ENCODE data around the gene CCDC192.

Gene CCDC192

GRCh38 chr5:127923804-127924570 is 220.8 kb downstream of the CCDC192 start:
- no peak for DNase-seq

GRCh38 chr5:127924606-127925005 is 221.4 kb downstream of the CCDC192 start:
- no peak for DNase-seq

DNA sequence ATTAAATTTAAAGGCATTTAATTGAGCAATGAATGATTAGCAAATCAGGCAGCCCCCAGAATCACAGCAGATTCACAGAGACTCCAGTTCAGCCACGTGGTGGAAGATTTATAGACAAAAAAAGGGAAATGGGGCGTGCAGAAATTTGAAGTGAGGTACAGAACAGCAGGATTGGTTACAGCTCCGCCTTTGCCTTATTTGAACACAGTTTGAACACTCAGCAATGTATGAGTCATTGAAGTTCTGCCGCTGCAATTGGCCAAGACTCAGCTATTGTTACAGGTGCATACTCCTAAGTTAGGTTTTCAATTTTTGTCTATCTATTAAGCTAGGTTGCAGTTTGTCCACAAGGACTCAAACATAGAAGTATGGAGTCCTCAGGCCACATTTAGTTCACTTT is 222.7 kb downstream of the CCDC192 start:
- DNase-seq = no peak

DNA sequence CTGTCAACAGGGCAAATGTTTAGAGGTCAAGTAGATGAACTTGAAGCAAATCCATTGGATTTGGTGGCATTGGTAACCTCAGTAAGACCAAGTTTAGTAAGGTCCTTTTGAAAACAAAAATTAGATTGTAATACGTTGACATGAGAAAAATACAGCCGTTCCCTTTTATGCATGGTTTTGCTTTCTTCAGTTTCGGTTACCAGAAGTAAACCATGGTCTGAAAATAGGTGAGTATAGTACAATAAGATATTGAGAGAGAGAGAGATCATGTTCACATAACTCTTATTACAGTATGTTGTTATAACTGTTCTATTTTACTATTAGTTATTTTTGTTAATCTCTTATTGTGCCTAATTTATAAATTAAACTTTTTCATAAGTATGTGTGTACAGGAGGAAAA is 223.8 kb downstream of the CCDC192 start:
- DNase-seq = no peak

GRCh38 chr5:127928053-127928452 is 224.9 kb downstream of the CCDC192 start:
- no peak for DNase-seq

DNA sequence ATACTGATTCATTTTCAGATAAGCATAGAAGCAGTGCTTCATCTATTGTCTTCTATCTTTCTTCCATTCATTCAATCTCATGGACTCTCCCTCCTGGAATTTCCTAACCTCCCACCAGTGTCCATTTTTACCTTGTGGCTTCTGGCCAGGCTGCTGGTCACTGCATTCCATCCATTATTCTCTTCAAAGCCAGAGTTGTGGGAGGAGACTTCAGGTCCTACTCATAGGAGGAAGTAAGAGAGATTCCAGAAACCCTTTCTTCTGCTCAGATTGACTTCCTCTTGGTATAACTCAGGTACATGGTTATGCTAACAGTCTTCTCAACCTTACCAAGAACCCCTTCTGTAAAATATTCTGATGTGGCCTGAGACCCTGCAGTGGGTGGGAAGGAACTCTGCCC is 227.1 kb downstream of the CCDC192 start:
- DNase-seq = no peak

DNA sequence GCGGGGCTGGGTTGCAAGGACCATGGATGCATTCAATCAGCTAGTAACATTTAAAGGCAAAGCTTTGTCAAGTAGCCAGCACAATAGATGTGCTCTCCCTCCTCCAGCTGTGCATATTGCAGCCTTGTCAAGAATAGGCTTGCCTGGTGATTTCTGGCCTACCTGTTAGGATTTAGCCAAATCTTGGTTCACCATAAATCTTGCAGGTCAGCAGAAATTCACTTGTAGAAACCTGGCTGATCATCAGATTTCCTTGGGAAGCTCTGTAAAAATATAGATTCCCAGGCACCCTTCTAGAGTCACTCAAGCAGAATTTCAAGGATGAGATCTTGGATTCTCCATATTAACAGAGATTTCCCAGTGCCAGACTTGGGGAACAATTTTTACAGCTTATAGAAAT is 228.2 kb downstream of the CCDC192 start:
- DNase-seq = no peak

GRCh38 chr5:127933348-127933747 is 230.2 kb downstream of the CCDC192 start:
- DNase-seq = no peak

GRCh38 chr5:127934791-127935256 is 231.6 kb downstream of the CCDC192 start:
- no peak for DNase-seq

GRCh38 chr5:127935398-127935797 is 232.2 kb downstream of the CCDC192 start:
- DNase-seq = no peak

DNA sequence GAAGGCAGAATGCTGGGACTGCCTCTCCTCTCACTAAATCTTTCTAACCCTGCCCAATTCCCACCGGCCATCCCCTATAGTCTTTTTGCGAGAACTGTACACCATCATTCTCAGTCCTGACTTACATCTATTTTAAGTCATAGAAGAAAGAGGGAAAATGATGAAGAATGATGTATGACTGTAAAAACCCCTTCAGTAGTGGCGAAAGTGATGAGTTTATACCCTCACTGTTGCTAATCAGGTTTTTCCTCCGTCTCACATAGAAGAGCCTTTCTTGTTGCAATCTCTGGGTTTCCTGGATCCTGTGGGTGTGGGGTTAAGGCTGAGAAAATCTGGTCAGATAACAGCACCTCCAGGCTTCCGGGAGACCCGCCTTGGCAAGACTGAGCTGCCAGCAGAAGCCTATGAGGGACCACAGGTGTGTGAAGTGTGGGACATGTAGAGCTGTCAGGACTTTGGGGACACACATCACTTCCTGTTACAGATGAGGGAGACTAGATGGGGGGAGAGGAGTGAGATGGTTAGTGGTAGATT is 233.3 kb downstream of the CCDC192 start:
- DNase-seq = no peak

- no peak for DNase-seq
Measured at GRCh38 chr5:127938746-127939145, 235.6 kb downstream of the CCDC192 start.

GRCh38 chr5:127940854-127941253 is 237.7 kb downstream of the CCDC192 start:
- no peak for DNase-seq

GRCh38 chr5:127941646-127942045 is 238.5 kb downstream of the CCDC192 start:
- no peak for DNase-seq

DNA sequence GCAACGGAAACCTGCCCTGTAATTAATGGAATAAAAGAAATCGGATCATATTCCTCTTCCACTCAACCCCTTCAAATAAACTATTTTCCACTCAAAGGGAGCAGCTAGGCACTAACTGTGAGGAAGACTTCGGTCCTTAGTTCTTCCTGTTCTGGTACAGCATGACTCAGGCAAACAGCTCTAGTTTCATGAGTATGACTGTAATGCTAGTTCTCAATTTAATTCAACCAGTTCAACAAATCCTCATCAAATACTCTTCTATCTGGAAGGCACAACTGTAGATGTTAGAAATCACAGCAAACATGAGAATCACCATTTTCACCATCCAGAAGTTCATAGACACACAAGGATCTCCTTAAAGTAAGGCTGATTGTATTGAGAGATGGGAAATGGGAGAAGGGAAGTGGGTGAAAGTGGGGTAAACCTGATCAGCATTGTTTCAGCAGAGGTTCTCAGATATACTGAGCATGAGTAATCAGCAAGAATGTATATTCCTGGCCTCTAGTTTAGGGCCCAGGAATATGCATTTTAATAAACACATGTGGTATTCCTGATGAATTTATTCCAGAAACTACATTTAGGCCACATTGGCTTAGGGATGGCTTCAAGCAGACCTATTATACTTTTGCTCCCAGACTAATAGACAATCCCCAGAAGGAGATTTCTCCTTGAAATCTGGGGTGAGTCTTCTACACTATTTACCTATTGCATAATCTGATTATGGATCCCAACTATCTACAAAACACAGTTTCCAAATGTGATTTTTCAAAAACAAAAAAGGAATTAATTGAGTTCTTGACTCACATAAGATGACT is 239.3 kb downstream of the CCDC192 start:
- DNase-seq = no peak

- no peak for DNase-seq
Measured at GRCh38 chr5:127943061-127943371, 239.8 kb downstream of the CCDC192 start.

- no peak for DNase-seq
Measured at GRCh38 chr5:127944125-127944524, 240.9 kb downstream of the CCDC192 start.

- no peak for DNase-seq
Measured at GRCh38 chr5:127947941-127948340, 244.8 kb downstream of the CCDC192 start.

GRCh38 chr5:127950707-127951391 is 247.7 kb downstream of the CCDC192 start:
- DNase-seq = no peak

- DNase-seq = no peak
Measured at GRCh38 chr5:127951791-127952190, 248.6 kb downstream of the CCDC192 start.

DNA sequence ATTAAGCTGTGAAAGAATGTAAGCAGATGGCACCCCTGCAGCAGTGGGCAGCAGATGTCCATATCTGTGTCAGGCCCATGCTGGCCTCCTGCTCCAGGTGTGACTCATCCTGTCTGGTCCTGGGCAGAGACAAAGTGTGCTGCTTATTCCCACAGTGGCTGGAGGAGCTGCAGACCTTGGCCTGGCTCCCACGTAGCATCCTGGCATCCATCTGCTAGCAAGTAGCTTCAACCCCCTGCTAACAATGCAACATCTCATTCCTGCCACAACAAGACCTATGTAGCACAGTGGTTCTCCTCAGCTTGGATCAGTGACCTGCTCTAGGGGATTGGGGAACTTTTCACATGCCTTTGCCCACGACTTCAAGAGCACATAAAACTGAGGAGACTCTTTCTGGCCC is 254.0 kb downstream of the CCDC192 start:
- no peak for DNase-seq

- DNase-seq = no peak
Measured at GRCh38 chr5:127957701-127958239, 254.6 kb downstream of the CCDC192 start.

Data from right kidney (tissue), 1 donor.